HG02973 (cell line): ENCODE data around the gene CLCN7.

ENCODE experiments used
- ATAC-seq: cut with Tn5 transposase; IDR thresholded peaks from one replicate; pipeline ENCODE4 v1.9.1; 2021; ENCODE audit warnings: moderate library complexity; ENCODE audit not compliant: unreplicated experiment

Gene CLCN7, protein sequence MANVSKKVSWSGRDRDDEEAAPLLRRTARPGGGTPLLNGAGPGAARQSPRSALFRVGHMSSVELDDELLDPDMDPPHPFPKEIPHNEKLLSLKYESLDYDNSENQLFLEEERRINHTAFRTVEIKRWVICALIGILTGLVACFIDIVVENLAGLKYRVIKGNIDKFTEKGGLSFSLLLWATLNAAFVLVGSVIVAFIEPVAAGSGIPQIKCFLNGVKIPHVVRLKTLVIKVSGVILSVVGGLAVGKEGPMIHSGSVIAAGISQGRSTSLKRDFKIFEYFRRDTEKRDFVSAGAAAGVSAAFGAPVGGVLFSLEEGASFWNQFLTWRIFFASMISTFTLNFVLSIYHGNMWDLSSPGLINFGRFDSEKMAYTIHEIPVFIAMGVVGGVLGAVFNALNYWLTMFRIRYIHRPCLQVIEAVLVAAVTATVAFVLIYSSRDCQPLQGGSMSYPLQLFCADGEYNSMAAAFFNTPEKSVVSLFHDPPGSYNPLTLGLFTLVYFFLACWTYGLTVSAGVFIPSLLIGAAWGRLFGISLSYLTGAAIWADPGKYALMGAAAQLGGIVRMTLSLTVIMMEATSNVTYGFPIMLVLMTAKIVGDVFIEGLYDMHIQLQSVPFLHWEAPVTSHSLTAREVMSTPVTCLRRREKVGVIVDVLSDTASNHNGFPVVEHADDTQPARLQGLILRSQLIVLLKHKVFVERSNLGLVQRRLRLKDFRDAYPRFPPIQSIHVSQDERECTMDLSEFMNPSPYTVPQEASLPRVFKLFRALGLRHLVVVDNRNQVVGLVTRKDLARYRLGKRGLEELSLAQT

DNA sequence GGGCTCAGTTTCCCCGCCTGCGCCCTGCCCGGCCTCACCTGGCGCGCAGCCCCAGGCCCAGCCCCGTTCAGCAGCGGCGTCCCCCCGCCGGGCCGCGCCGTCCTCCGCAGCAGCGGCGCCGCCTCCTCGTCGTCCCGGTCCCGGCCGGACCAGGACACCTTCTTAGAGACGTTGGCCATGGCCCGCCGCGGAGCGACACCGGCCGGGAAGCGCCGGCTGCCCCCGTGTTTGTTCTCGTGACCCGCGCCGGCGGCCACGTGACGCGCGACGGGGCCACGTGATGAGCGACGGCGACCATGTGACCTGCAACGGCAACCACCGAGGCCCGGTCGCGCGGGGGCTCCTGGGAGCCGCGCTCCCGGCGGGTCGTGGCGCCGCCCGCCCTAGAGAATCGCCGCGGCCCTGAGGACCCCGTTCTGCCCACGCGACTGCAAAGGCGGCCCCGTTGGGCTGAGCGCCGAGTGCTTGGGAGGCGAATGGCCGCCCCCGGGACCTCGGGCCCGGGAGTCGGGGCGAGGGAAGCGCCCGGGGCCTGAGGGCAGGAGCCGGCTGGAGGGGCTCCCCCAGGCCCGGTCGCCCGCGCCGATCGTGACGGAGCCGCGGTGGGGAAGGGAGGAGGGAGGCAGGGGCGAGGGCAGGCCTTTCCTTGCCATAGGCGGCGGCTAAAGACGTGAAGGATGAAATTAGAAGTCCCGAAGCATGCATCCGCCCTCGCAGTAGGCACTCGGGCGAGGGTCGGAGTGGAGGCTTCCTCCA is at the start of gene CLCN7:
Gene CLCN7, minus strand, starts transcription at position 233 of the 756 bp plus-strand sequence. Its CDS starts 54 bp downstream, at position 179.
- ATAC-seq = peak; percentile 77

DNA sequence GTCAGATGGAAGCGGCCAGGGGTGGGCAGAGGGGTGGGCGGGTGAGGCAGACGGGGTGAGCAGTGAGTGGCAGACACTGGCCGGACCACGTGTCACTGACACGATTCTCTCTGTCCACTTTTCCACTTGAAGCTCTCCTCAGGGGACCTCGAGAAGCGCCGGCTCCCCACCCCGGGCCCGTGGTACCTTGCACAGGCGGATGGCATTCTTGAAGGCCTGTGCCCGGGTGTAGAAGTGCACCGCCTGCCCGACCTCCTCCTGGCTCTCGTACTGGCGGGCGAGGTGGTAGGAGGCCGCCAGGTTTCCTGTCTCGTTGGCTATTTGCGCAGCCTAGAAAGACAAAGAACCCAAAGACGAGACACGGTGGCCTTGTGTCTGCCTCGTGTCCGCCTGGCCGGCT is 49.5 kb upstream of the CLCN7 start:
- ATAC-seq = no peak

- no peak for ATAC-seq
These were observed 48.9 kb upstream of the CLCN7 start for GRCh38 chr16:1523581-1524245.

DNA sequence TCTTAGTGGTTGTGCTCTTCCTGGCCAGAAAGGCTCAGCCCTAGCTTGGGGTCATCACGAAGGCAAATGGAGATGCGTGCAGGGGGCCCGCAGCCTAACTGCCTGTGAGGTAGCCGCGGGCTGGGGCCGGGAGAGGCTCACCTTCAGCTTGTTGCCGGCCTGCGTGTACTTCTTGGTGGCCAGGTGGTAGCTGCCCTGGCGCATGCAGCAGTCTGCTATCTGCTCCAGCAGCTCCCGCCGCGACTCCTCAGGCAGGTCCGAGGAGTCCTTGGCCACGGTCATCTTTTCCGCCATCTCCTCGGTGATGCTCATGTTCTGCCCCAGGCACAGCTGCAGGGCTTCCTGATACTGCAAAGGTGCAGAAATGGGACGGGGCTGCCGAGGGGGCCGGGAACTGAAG is 45.6 kb upstream of the CLCN7 start:
- no peak for ATAC-seq

- ATAC-seq = no peak
These were observed 45.0 kb upstream of the CLCN7 start for GRCh38 chr16:1519831-1520230.

DNA sequence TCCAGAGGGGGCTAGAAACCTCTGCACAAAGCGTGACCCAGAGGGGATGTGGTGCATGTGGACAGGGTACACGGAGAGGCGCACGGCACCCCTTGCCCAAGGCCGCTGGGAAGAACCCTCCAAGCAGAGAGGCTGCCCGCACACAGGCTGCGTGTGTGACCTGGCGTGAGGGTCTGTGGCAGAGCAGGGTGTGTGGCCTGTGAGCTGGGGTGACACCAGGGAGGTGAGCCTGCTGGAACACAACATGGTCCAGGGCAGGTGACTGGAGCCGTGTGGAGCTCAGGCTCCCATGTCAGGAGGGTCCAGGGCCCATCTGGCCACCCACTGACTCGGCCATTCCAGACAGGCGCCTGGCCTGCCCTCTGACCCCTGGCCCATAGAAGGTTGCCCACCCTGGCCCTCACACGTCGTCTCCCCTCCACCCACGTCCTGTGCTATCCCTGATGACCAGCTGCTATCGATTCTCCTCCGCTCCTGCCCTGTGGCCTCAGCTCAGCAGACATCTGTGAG is 43.9 kb upstream of the CLCN7 start:
- no peak for ATAC-seq

DNA sequence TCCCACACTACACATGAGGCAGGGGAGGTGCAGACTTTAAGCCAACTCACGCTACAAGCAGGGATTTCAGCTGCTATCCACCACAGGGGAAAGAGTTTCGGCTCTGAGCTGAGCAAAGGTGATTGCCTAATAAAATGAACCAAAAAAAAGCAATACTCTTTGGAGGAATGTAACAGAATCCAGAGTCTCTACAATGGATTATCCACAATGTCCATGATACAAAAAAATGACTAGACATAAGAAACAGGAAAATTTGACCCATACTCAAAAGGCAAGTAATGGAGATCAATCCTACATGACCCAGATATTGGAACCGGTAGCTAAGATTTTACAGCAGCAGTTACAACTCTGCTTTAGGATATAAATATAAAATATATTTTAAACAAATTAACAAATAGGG is 39.7 kb upstream of the CLCN7 start:
- ATAC-seq = no peak

DNA sequence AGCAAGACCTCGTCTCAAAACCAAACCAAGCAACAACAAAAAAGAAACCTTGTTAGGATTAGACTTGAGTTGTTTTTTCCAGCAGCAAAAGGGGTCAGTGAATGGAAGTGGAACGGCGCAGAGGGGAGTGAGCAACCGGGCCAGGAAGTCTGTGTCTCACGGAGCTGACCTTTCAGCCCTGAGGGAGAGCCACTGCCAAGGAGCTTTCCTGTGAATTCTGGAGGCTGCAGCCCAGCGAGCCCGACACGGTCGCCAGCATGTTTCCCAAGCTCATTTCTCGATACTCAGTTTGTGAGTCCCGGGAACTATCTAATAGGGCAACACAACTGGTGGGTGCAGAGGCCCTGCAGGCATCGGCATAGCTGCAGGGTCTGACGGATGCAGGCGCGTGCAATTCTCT is 37.9 kb upstream of the CLCN7 start:
- ATAC-seq = no peak

DNA sequence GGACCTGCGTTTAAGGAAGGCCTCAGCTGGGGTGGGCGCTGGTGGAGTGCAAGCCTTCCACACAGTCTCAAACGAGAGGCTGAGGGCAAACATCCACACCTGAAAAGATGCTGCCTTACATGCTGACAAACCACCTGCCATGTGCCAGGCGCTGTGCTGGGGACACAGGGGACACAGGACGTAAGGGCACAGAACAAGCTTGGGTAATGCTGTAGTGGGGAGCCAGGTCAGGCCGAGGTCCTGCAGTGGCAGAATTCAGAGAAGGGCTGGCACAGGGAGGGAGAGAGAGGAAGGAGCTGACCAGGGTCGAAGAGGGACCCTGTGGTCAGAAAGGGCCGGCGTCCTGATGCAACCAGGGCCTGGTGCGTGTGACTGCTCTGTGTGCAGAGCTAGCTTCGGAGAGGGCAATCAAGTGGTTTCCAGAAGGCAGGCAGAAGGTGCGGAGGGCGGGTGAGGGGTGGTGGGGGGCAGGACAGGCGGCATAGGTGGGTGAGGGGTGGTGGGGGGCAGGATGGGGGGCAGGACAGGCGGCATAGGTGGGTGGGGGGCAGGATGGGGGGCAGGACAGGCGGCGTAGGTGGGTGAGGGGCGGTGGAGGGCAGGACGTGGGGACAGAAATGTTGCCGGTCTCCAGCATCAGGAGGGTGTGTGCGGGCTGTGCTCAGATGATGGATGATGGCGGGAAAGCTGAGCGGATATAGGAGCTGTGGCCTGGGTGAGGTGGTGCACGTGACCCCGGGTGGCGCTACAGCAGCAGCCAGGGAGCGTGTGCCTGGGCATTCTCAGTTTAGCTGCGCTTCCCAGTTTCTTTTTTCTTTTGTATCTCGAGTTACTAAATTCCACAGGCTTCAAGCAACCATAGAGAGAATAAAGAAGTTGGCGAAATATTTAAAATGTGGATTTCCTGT is 37.1 kb upstream of the CLCN7 start:
- ATAC-seq = no peak

GRCh38 chr16:1510941-1511351 is 36.1 kb upstream of the CLCN7 start:
- no peak for ATAC-seq

- no peak for ATAC-seq
These were observed 35.4 kb upstream of the CLCN7 start for GRCh38 chr16:1510272-1510671.

- ATAC-seq = no peak
These were observed 34.7 kb upstream of the CLCN7 start for GRCh38 chr16:1509307-1510221.

GRCh38 chr16:1508494-1509187 is 33.8 kb upstream of the CLCN7 start:
- no peak for ATAC-seq

DNA sequence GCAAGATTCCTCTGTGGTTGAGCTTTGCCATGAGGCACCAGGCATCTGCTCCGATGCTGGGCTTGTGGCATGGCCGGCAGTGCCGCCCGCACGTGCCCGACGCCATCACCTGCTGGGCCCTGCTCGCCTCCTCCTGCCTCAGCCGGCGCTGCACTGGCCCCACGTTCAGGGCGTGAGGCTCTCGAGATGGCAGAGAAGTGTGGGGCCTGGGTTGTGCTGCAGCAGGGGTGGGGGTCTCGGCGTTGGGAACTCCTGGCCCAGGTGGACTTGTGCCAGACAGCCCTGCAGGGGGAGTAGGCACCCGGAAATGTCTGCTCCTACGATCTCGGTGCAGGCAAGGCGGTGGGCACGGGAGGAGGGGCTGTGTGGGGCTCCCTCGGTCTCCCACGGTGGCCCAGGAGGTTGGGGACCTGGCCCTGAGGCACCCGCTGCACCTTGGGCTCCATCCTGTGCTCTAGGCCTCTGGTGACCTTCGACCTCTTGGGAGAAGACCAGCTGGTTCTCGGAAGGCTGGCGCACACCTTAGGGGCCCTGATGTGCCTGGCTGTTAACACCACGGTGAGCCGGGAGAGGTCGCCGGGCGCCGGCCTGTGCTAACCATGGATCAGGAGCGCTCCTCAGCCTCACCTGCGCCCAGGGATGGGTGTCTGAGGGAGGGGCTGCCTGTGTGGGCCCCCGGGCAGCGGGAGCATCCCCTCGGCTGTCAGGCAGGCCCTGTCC is 31.8 kb upstream of the CLCN7 start:
- no peak for ATAC-seq

- no peak for ATAC-seq
These were observed 31.1 kb upstream of the CLCN7 start for GRCh38 chr16:1505912-1506311.

GRCh38 chr16:1505073-1505844 is 30.4 kb upstream of the CLCN7 start:
- no peak for ATAC-seq
